SK-N-SH treated with all-trans-retinoic acid at 6 μM for 48 hours (cell line): ENCODE results near the gene SLC28A1.
A peak's percentile ranks its signal among the peaks of the same experiment; 100 is the strongest.

Experiments used
- ATAC-seq: fragments of 200-7000 bp; cut with Tn5 transposase; 3 replicates; pipeline ENCODE4 v1.9.1; 2020; ENCODE audit warnings: mild to moderate bottlenecking, moderate library complexity
- ARNTL ChIP-seq: fragments of 450-650 bp; formaldehyde crosslinking; IDR thresholded peaks from 2 replicates; pipeline ENCODE4 v1.5.0; 2020; ENCODE audit warnings: low read depth, mild to moderate bottlenecking, moderate library complexity, borderline replicate concordance
- BACH2 ChIP-seq: fragments of 250-450 bp; sonication (Bioruptor Pico); IDR thresholded peaks from 2 replicates; pipeline ENCODE4 v1.9.0; 2021; ENCODE audit warnings: mild to moderate bottlenecking, borderline replicate concordance
- ESRRG ChIP-seq: fragments of 250-450 bp; sonication (Bioruptor Pico); IDR thresholded peaks from 2 replicates; pipeline ENCODE4 v1.6.1; 2021; ENCODE audit warnings: mild to moderate bottlenecking
- GLIS3 ChIP-seq: fragments of 250-450 bp; sonication (Bioruptor Pico); IDR thresholded peaks from 2 replicates; pipeline ENCODE4 v1.5.0; 2020; ENCODE audit warnings: mild to moderate bottlenecking, moderate library complexity
- ISL1 ChIP-seq: fragments of 250-450 bp; sonication (Bioruptor Pico); IDR thresholded peaks from 2 replicates; pipeline ENCODE4 v2.1.2; 2022; ENCODE audit warnings: mild to moderate bottlenecking, moderate library complexity
- PPARA ChIP-seq: fragments of 250-450 bp; sonication (Bioruptor Pico); IDR thresholded peaks from 2 replicates; pipeline ENCODE4 v1.5.0; 2020; ENCODE audit warnings: mild to moderate bottlenecking, borderline replicate concordance
- TCF4 ChIP-seq: fragments of 250-450 bp; sonication (Bioruptor Pico); IDR thresholded peaks from 2 replicates; pipeline ENCODE4 v1.8.0; 2021; ENCODE audit warnings: mild to moderate bottlenecking, moderate library complexity, borderline replicate concordance
- TOX ChIP-seq: fragments of 250-450 bp; sonication (Bioruptor Pico); IDR thresholded peaks from 2 replicates; pipeline ENCODE4 v1.8.0; 2021; ENCODE audit warnings: mild to moderate bottlenecking, moderate library complexity, borderline replicate concordance
- ZC3H10 ChIP-seq: fragments of 250-450 bp; sonication (Bioruptor Pico); IDR thresholded peaks from 2 replicates; pipeline ENCODE4 v1.5.1; 2021; ENCODE audit warnings: mild to moderate bottlenecking, moderate library complexity
- ZFP3 ChIP-seq: fragments of 250-450 bp; sonication (Bioruptor Pico); IDR thresholded peaks from 2 replicates; pipeline ENCODE4 v1.5.0; 2020; ENCODE audit warnings: mild to moderate bottlenecking, moderate library complexity
- ZFP30 ChIP-seq: fragments of 450-650 bp; formaldehyde crosslinking; IDR thresholded peaks from 2 replicates; pipeline ENCODE4 v1.5.0; 2022; ENCODE audit warnings: mild to moderate bottlenecking, moderate library complexity
- ZNF565 ChIP-seq: fragments of 450-650 bp; formaldehyde crosslinking; conservative IDR thresholded peaks from 2 replicates; pipeline ENCODE4 v1.5.0; 2020; ENCODE audit warnings: low read depth, mild to moderate bottlenecking, moderate library complexity
- ZNF70 ChIP-seq: fragments of 450-650 bp; formaldehyde crosslinking; IDR thresholded peaks from 2 replicates; pipeline ENCODE4 v1.5.0; 2020; ENCODE audit warnings: mild to moderate bottlenecking, moderate library complexity
- ZNF8 ChIP-seq: fragments of 450-650 bp; formaldehyde crosslinking; IDR thresholded peaks from 2 replicates; pipeline ENCODE4 v1.5.0; 2020; ENCODE audit warnings: mild to moderate bottlenecking, moderate library complexity
- TF ChIP-seq, protein P1 (sequence below): fragments of 250-450 bp; sonication (Bioruptor Pico); IDR thresholded peaks from 2 replicates; pipeline ENCODE4 v1.8.0; 2021; ENCODE audit warnings: low read depth, mild to moderate bottlenecking, moderate library complexity, borderline replicate concordance
- TF ChIP-seq, protein P2 (sequence below): fragments of 250-450 bp; sonication (Bioruptor Pico); IDR thresholded peaks from 2 replicates; pipeline ENCODE4 v1.5.1; 2020; ENCODE audit warnings: low read depth, mild to moderate bottlenecking, moderate library complexity
- TF ChIP-seq, protein P3 (sequence below): fragments of 250-450 bp; sonication (Bioruptor Pico); IDR thresholded peaks from 2 replicates; pipeline ENCODE4 v1.8.0; 2020; ENCODE audit warnings: mild to moderate bottlenecking, moderate library complexity, borderline replicate concordance
- TF ChIP-seq, protein P4 (sequence below): fragments of 250-450 bp; sonication (Bioruptor Pico); IDR thresholded peaks from 2 replicates; pipeline ENCODE4 v1.5.0; 2020; ENCODE audit warnings: mild to moderate bottlenecking, moderate library complexity

Gene SLC28A1

DNA sequence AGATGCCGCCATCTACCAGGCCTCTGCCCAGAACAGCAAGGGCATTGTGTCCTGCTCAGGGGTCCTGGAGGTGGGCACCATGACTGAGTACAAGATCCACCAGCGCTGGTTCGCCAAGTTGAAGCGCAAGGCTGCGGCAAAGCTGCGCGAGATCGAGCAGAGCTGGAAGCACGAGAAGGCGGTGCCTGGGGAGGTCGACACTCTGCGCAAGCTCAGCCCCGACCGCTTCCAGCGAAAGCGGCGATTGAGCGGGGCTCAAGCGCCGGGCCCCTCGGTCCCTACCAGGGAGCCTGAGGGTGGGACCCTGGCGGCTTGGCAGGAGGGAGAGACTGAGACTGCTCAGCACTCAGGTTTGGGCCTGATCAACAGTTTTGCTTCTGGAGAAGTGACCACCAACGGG is 44.7 kb upstream of the SLC28A1 start:
- TF ChIP-seq, protein P1, sequence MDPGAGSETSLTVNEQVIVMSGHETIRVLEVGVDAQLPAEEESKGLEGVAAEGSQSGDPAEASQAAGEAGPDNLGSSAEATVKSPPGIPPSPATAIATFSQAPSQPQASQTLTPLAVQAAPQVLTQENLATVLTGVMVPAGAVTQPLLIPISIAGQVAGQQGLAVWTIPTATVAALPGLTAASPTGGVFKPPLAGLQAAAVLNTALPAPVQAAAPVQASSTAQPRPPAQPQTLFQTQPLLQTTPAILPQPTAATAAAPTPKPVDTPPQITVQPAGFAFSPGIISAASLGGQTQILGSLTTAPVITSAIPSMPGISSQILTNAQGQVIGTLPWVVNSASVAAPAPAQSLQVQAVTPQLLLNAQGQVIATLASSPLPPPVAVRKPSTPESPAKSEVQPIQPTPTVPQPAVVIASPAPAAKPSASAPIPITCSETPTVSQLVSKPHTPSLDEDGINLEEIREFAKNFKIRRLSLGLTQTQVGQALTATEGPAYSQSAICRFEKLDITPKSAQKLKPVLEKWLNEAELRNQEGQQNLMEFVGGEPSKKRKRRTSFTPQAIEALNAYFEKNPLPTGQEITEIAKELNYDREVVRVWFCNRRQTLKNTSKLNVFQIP (CRISPR knock-in tag): no peak
- TF ChIP-seq TOX (no peak), ZNF8 (CRISPR knock-in tag) (no peak), TCF4 (no peak), ZC3H10 (no peak), ZFP30 (CRISPR knock-in tag) (no peak)
- TF ChIP-seq, protein P2, sequence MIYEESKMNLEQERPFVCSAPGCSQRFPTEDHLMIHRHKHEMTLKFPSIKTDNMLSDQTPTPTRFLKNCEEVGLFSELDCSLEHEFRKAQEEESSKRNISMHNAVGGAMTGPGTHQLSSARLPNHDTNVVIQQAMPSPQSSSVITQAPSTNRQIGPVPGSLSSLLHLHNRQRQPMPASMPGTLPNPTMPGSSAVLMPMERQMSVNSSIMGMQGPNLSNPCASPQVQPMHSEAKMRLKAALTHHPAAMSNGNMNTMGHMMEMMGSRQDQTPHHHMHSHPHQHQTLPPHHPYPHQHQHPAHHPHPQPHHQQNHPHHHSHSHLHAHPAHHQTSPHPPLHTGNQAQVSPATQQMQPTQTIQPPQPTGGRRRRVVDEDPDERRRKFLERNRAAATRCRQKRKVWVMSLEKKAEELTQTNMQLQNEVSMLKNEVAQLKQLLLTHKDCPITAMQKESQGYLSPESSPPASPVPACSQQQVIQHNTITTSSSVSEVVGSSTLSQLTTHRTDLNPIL (CRISPR knock-in tag): no peak
- TF ChIP-seq, all 23 proteins: peak for 0
- no peak for ATAC-seq

DNA sequence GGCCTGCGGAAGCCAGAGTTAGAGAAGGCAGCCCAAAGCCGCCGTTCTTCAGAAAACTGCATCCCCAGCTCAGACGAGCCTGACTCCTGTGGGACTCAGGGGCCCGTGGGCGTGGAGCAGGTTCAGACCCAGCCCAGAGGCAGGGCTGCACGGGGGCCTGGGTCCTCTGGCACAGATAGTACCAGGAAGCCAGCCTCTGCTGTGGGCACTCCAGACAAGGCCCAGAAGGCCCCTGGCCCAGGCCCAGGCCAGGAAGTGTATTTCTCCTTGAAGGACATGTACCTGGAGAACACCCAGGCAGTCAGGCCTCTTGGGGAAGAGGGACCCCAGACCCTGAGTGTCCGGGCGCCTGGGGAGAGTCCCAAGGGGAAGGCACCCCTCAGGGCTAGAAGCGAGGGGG is 44.2 kb upstream of the SLC28A1 start:
- no peak for ATAC-seq
- TF ChIP-seq, protein P1 (CRISPR knock-in tag): no peak
- no peak for TF ChIP-seq PPARA (CRISPR knock-in tag)
- TF ChIP-seq ZNF565 (CRISPR knock-in tag): no peak
- no peak for TF ChIP-seq ZNF8 (CRISPR knock-in tag)

DNA sequence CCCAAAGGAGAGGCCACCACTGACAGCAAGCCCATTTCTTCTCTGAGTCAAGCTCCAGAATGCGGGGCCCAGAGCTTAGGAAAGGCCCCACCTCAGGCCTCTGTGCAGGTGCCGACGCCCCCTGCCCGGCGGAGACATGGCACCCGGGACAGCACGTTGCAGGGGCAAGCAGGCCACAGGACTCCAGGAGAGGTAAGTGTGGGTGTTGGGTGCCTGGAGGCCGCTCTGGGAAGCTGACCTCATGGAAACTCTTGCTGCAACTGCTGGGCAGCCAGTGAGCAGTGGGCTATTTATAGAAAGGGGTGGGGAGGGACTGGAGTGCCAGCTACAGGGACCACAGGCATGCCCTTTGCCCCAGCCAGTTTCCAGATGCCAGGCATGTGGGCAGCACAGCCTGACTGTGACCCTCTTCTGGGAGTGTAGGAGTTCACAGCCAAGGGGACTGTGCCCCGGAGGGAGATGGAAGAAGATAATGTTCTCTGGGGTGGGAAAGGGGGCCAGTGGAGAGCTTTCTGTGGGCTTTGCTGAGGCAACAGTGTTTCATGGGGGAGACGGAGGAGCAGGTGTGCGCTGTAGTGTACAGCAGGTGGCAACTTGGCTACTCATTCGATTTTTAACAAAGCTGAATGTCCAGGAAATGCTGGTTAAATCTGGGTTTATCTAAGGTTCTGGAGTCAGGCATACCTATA is 43.6 kb upstream of the SLC28A1 start:
- peak; percentile 72; the same call in 1 of the 2 replicates for TF ChIP-seq ZFP3 (CRISPR knock-in tag)
- TF ChIP-seq ISL1 (CRISPR knock-in tag): no peak
- ATAC-seq: peak; percentile 86

DNA sequence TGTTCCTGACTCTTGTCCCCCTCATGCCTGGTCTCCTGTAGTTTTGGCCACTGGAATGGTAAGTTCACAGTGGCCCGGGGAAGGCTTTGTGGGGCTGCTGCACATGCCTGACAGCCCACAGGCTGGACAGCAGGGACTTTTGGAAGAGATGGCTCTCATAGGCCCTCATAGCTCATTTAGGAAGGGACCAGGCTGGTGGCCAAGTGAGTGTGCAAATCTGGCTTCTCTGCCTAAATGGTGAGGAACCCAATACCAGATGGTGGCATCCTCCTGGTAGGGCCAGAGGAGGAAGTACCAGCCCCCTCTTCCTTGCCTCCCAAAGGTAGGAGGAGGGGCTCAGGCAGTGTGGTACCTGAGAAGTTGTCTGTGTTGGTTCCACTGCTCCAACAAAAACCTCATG is 41.7 kb upstream of the SLC28A1 start:
- no peak for ATAC-seq
- TF ChIP-seq, protein P2 (CRISPR knock-in tag): no peak
- TF ChIP-seq ISL1 (CRISPR knock-in tag) (no peak), ZNF70 (CRISPR knock-in tag) (no peak)
- TF ChIP-seq, protein P3, sequence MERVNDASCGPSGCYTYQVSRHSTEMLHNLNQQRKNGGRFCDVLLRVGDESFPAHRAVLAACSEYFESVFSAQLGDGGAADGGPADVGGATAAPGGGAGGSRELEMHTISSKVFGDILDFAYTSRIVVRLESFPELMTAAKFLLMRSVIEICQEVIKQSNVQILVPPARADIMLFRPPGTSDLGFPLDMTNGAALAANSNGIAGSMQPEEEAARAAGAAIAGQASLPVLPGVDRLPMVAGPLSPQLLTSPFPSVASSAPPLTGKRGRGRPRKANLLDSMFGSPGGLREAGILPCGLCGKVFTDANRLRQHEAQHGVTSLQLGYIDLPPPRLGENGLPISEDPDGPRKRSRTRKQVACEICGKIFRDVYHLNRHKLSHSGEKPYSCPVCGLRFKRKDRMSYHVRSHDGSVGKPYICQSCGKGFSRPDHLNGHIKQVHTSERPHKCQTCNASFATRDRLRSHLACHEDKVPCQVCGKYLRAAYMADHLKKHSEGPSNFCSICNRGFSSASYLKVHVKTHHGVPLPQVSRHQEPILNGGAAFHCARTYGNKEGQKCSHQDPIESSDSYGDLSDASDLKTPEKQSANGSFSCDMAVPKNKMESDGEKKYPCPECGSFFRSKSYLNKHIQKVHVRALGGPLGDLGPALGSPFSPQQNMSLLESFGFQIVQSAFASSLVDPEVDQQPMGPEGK (CRISPR knock-in tag): no peak
- TF ChIP-seq, protein P4, sequence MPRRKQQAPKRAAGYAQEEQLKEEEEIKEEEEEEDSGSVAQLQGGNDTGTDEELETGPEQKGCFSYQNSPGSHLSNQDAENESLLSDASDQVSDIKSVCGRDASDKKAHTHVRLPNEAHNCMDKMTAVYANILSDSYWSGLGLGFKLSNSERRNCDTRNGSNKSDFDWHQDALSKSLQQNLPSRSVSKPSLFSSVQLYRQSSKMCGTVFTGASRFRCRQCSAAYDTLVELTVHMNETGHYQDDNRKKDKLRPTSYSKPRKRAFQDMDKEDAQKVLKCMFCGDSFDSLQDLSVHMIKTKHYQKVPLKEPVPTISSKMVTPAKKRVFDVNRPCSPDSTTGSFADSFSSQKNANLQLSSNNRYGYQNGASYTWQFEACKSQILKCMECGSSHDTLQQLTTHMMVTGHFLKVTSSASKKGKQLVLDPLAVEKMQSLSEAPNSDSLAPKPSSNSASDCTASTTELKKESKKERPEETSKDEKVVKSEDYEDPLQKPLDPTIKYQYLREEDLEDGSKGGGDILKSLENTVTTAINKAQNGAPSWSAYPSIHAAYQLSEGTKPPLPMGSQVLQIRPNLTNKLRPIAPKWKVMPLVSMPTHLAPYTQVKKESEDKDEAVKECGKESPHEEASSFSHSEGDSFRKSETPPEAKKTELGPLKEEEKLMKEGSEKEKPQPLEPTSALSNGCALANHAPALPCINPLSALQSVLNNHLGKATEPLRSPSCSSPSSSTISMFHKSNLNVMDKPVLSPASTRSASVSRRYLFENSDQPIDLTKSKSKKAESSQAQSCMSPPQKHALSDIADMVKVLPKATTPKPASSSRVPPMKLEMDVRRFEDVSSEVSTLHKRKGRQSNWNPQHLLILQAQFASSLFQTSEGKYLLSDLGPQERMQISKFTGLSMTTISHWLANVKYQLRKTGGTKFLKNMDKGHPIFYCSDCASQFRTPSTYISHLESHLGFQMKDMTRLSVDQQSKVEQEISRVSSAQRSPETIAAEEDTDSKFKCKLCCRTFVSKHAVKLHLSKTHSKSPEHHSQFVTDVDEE (CRISPR knock-in tag): no peak

DNA sequence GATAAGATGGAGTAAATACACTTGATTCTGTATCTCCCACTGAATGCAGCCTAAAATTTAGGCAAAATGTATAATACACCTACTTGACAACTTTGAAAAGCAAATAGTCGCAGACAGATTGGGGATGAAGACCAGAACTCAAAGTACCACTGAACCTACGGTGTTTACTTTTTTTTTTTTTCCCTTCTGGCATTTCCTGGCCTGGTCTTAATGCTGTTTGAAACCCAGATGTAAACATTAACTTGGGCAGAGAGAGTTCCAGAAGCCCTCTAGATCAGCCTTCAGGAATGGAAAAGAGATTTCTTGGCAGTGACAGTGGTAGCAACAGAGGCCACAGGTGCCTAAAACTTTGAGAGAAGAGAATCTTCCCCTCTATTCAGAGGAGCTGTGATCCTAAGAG is 39.5 kb upstream of the SLC28A1 start:
- ATAC-seq: no peak
- TF ChIP-seq ARNTL (CRISPR knock-in tag): no peak
- TF ChIP-seq ESRRG (CRISPR knock-in tag): no peak
- TF ChIP-seq ZFP30 (CRISPR knock-in tag): no peak
- TF ChIP-seq TOX: no peak
- no peak for TF ChIP-seq TCF4
- TF ChIP-seq BACH2 (CRISPR knock-in tag): no peak
- TF ChIP-seq ISL1 (CRISPR knock-in tag): no peak
- TF ChIP-seq, protein P1 (CRISPR knock-in tag): no peak
- no peak for TF ChIP-seq ZFP3 (CRISPR knock-in tag)
- TF ChIP-seq PPARA (CRISPR knock-in tag): no peak
- TF ChIP-seq, protein P2 (CRISPR knock-in tag): no peak
- no peak for TF ChIP-seq ZC3H10
- TF ChIP-seq ZNF565 (CRISPR knock-in tag): no peak
- no peak for TF ChIP-seq GLIS3 (CRISPR knock-in tag)
